NOMO-1 (cell line): ENCODE results near the gene DBNDD1.
"Not testable (repeated sequence)": the region's sequence is repeated elsewhere in the genome, so short reads cannot be mapped to it uniquely, and the experiment has no call there.

Experiments
- DNase-seq, 2 experiments: peaks; one replicate each; lab custom pipeline; 2025; ENCODE audit not compliant: unreplicated experiment in 2 of 2; lab: John Stamatoyannopoulos, UW

The DBNDD1 gene

GRCh38 chr16:90012991-90013745 lies 6.1 kb downstream of the DBNDD1 start:
- no peak for DNase-seq

DNA sequence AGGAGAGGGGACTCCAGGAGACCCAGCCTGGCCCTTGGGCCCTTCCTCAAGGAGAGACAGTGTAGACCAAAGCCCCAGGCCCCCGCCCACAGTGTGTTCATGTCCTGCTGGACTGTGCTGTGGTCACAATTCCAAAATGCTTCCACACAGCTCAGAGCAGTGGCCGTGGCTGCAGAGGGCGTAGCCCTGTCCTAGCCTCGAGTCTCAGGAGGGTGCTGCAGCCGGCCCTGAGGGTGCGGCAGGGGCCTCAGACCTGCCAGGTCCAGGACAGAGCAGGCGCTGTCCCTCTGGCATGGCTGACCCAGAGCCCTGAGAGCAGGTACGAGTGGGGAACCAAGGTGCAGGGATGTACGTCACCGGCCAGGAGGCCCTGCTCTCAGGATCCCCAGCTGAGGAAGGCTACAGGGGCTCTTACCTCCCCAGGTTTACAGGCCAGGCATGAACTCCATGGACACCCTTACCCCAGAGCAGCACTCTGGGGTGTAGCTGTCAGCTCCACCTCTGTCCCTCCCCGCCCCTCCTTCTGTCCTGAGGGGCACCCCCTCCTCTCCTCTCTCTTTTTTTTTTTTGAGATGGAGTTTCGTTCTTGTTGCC lies 7.3 kb downstream of the DBNDD1 start:
- no peak for DNase-seq

DNA sequence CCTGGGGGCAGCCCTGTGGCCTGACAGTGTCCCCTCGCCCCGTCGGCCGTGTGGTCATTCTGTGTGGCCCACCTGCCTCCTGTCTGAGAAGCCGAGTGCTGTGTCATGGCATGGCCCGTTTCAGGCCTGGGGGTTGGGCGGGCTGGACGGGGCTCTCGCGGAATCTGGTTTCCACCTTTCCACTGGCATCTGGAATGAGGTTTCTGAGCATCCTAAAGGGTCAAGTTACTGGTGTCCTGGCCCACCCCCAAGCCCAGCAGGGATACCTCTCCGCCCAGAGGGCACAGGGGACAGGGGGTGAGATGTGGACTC lies 7.8 kb downstream of the DBNDD1 start:
- DNase-seq: no peak

DNA sequence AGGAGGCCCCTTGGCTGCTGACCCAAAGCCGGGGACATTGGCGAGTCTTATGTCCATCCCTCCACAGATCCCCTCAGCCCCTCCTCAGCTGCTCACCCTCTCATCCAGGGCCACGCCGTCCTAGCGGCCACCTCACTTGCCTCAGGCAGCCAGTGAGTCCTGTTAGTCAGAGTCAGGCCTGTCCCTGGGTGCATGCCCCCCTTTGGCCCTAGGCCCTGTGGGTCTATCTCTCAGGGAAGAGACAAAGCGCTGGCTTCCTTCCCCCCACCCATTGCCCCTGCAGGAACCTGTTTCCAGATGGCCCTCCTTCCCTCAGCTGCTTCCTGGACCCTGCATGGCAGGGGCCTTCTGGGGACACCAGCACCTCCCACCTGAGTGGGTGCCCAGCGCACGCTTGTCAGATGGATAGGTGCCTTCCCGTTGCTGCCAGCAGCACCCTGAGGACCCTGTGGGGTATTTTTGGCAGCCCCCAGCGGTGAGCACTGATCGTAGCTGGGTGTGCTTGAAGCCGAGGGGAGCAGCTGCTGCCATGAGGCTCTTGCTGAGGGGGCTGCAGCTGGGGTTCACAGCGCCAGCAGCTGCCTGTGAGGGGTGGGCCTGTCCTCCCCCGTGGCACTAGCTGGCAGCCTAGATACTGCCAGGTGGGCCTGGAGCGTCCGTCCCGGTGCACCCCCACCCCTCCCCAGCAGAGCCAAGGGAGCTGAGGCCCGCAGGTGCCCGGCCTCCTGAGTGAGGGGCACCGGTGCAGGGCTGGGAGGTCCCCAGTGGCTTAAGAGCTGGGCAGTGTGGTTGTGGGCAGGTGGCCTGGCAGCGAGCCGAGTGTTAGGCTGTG lies 8.4 kb downstream of the DBNDD1 start:
- no peak for DNase-seq

DNA sequence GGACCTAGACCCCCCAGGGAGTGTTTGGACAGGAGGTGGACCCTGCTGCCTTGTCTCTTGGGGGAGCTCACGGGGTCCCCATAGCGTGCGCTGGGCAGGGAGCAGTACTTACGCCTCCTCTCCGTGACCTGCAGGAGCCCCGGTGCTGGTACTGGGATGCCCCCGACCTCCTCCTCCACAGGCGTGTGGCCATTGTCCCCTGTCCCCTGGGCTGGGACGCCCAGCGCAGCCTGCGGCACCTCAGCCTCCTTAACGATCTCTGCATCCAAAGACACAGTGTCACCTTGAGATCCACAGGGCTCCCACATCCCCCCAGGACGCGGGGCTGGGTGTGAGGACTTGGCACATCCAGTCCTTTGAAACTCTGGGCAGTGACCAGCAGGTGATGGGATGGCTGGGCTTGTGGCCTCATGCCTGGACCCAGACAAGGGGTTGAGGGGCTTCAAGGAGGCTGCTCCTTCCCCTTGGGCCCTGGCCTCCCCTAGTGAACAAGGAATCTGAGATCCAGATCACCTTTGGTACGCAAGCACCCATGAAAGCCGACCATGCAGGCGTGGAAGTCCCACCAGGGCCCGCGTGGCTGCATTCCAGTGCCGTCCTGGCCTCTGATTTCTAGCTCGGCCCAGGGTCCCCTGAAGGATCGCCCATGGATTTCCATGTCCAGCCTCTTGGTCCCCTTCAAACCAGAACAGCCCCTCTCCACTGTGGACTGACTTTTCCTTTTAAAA lies 9.9 kb downstream of the DBNDD1 start:
- no peak for DNase-seq

- DNase-seq: peak in 1 of 2 experiments; percentile 22
These were observed 10.5 kb downstream of the DBNDD1 start for GRCh38 chr16:90008708-90009145.

DNA sequence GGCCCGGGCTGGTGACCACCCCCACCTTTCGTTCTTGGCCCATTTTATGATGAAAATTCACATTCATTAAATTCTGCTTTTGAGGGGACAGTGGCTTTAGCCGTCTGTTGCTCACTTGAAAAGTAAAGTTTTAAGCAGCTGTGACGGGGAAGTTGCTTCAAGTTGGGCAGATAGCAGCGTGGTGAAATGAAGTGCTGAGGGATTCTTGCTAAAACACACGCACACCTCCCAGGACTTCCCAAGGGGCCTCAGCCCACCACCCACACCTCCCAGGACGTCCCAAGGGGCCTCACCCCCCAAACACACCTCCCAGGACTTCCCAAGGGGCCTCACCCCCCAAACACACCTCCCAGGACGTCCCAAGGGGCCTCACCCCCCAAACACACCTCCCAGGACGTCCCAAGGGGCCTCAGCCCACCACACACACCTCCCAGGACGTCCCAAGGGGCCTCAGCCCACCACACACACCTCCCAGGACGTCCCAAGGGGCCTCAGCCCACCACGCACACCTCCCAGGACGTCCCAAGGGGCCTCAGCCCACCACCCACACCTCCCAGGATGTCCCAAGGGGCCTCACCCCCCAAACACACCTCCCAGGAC lies 11.5 kb downstream of the DBNDD1 start:
- DNase-seq: not testable (repeated sequence)

DNA sequence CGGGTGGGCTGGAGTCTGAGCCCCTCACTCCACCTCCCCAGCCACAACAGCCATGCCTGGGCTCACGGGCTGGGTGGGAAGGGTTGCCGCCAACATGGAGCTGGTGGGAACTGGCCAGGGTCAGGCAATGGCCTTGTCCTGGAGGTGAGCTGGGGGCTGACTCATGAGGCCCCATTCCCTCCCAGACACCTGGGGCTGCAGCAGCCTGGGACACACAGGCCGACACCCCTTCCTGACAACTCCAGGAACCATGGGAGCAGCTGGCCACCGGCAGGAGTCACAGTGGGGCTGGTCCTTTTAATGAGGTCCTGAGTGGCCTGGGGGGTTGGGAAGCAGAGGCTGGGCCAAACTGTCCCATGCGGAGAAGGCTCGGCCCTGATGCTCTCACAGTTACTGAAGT lies 12.2 kb downstream of the DBNDD1 start:
- DNase-seq: no peak

DNA sequence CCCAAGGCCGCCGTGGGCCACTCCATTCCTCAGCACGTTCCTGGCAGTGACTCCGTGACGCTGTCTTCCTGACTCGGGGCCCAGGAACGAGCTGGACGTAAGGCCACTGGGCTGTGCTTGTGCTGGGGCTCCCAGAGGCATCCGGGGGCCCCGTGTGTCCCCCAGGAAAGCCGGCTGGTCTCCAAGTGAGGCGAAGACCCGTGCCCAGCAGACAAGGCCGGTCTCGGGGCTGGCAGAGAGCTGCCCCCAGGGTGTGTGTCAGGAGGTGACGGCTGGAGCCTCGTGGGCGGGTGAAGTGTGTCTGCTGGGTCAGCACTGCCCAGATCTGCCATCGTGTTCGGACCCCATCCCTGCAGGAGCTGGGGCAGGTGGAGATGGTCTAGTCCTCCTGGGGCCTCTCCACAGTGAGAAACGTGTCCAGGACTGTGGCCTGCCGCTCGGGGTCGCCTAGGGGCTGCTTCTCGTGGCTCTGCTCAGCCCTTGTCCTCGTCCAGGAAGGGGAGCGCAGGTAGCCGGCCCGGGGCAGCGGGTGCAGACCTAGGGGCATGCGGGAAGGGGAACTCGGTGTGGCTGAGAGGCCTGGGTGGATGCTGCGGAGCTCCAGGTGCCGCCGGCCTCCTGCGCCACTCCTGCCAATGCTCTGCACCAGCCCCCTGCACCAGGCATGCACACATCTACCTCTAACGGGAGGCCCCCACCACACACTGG lies 13.1 kb downstream of the DBNDD1 start:
- no peak for DNase-seq

- DNase-seq: no peak
These were observed 14.7 kb downstream of the DBNDD1 start for GRCh38 chr16:90004577-90004976.

GRCh38 chr16:90002759-90003158 lies 16.5 kb downstream of the DBNDD1 start:
- DNase-seq: no peak

DNA sequence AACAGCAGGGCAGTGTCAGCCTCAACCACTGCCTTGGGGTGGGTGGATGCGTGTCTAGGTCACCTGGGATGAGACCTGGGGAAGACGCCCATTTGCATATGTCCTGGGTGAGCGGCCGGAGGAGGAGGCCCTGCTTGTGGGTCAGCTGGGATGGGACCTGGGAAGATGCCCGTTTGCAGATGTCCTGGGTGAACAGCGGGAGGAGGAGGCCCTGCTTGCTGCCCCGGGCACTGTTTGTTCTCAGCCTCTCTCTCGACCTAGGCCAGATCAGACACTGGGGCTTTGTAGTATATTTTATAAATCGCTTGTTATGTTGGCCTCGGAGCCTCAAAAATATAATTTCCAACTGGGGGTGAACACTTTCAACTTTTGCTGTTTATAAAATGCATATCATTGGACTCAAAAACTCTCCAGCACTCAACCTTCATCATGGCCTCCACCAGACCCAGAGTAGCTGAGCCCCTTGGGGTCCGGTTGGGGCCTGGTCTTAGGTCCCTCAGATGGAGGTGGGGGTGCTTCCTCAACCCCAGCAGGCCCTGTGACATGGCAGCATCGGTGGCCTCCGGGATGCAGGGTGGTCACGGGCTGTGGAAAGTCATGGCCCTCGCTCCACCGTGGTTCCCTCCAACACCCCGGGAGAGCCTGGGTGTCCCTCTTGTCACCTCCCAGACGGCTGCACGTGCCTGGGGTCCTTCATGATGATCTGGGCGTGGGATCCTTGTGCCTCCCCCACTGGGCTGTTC lies 17.3 kb downstream of the DBNDD1 start:
- DNase-seq: no peak

DNA sequence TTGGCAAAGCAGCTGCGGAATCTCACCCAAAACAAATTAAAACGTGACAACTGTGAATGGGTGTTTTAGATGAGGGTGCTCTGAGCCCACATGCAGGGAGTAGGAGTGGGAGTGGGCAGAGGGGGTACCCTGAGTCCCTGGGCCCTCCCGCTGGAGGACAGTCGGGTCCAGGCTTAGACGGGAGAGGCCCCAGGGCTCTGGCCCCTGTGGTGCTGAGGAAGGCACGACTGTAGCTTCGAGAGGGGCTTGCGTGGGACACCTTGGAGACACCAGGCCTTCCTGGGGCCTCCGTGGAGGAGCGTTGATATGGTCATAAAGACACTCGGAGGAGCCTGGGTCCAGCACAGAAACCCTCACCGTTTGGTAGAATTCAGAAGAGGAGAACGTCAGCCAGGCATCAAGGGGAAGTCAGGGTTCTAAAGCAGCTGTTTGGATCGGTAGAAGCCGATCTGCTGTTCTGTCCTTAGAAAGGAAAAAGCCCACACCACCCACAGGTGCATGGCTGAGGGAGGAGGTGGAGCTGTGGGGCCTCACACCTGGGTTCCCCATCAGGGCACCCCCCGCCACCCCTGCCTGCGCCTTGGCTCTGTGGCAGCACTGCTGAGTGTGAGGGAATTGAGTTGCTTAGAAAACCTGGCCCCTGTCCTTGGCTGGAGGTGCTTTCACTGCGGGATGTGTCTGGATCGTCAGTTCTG lies 18.4 kb downstream of the DBNDD1 start:
- no peak for DNase-seq

DNA sequence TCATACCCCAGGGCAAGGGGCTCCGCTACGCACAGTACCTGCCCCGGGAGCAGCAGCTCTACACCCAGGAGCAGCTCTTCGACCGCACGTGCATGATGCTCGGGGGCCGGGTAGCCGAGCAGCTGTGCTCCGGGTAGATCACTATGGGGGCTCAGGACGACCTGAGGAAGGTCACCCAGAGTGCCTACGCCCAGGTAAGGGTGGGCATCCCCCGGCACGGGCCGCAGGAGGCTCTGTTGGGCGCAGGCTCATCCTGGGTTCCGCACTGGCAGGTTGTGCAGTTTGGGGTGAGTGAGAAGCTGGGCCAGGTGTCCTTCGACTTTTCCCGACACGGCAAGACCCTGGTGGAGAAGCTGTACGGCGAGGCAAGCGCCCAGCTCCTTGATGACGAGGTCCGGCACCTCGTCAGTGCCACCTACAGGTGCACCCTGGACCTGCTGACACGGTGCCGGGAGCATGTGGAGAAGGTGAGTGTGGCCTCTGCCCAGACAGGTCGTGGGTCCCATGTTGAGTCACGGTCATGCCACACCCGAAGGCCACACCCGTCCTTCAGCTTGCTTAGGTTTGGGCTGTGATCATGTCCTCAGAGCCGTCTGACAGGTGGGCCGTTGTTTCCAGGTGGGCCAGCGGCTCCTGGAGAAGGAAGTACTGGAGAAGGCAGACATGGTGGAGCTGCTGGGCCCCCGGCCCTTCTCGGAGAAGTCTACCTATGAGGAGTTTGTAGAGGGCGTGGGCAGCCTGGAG lies 19.3 kb downstream of the DBNDD1 start:
- no peak for DNase-seq

DNA sequence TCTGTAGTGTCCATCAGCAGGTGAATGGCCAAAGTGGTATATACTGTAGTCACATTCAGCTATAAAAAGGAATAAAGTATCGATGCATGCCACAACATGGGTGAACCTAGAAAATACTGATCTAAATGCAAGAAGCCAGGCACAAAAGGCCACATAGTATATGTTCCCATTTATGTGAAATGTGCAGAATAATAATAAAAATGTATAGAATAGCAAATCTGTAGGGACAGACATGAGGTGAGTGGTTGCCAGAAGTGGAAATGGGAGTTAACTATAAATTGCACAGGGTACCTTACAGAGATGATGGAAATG lies 23.1 kb downstream of the DBNDD1 start:
- no peak for DNase-seq

DNA sequence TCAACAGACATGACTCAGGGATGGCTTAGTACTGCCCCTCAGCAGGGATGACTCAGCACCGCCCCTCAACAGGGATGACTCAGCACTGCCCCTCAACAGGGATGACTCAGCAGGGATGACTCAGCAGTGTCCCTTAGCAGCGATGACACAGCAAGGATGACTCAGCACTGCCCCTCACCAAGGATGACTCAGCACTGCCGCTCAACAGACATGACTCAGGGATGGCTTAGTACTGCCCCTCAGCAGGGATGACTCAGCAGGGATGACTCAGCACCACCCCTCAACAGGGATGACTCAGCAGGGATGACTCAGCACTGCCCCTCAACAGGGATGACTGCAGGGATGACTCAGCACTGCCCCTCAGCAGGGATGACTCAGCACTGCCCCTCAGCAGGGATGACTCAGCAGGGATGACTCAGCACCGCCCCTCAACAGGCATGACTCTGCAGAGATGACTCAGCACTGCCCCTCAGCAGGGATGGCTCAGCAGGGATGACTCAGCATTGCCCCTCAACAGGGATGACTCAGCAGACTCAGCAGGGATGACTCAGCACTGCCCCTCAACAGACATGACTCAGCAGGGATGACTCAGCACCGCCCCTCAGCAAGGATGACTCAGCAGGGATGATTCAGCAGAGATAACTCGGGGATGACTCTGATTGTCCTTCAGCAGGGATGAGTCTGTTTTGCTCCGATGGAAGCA lies 23.6 kb downstream of the DBNDD1 start:
- DNase-seq: peak in 1 of 2 experiments; percentile 37

- DNase-seq: peak in 1 of 2 experiments; percentile 37
These were observed 24.4 kb downstream of the DBNDD1 start for GRCh38 chr16:89994721-89995474.
